Measurements from ENCODE around the gene ZNF385B.
"Not testable (repeated sequence)": the region's sequence is repeated elsewhere in the genome, so short reads cannot be mapped to it uniquely, and the experiment has no call there.

ZNF385B gene

GRCh38 chr2:179861416-179862067, at the start of gene ZNF385B:
Gene ZNF385B, minus strand, starts transcription at chr2:179861612.
- no peak for DNase-seq

GRCh38 chr2:179910735-179911113, 49.3 kb upstream of the ZNF385B start:
- no peak for DNase-seq

- no peak for DNase-seq
These were observed 48.7 kb upstream of the ZNF385B start for GRCh38 chr2:179909845-179910734.

- DNase-seq, result no peak
These were observed 39.2 kb upstream of the ZNF385B start for GRCh38 chr2:179900655-179901054.

- DNase-seq, result no peak
These were observed 38.3 kb upstream of the ZNF385B start for GRCh38 chr2:179899666-179900065.

GRCh38 chr2:179898873-179899272, 37.5 kb upstream of the ZNF385B start:
- peak; percentile 61 for DNase-seq

- no peak for DNase-seq
These were observed 32.2 kb upstream of the ZNF385B start for GRCh38 chr2:179893616-179894015.

GRCh38 chr2:179891237-179891636, 29.8 kb upstream of the ZNF385B start:
- no peak for DNase-seq

- no peak for DNase-seq
These were observed 29.3 kb upstream of the ZNF385B start for GRCh38 chr2:179890666-179891065.

- DNase-seq, result not testable (repeated sequence)
These were observed 27.2 kb upstream of the ZNF385B start for GRCh38 chr2:179888642-179889041.

- no peak for DNase-seq
These were observed 22.8 kb upstream of the ZNF385B start for GRCh38 chr2:179884193-179884592.

- DNase-seq, result no peak
These were observed 21.7 kb upstream of the ZNF385B start for GRCh38 chr2:179882851-179883806.

- no peak for DNase-seq
These were observed 16.4 kb upstream of the ZNF385B start for GRCh38 chr2:179877601-179878364.

GRCh38 chr2:179876266-179876665, 14.9 kb upstream of the ZNF385B start:
- DNase-seq, result no peak

- DNase-seq, result no peak
These were observed 14.5 kb upstream of the ZNF385B start for GRCh38 chr2:179875864-179876263.

- DNase-seq, result no peak
These were observed 1.6 kb upstream of the ZNF385B start for GRCh38 chr2:179862898-179863458.

GRCh38 chr2:179861027-179861415, 391 bp downstream of the ZNF385B start:
- no peak for DNase-seq

GRCh38 chr2:179860255-179861026, 971 bp downstream of the ZNF385B start:
- DNase-seq, result no peak

GRCh38 chr2:179859523-179859922, 1.9 kb downstream of the ZNF385B start:
- no peak for DNase-seq

GRCh38 chr2:179857236-179857635, 4.2 kb downstream of the ZNF385B start:
- no peak for DNase-seq

- no peak for DNase-seq
These were observed 5.2 kb downstream of the ZNF385B start for GRCh38 chr2:179856205-179856604.

All from MV-4-11 (cell line).